CD4-positive, CD25-positive, alpha-beta regulatory T cell (primary cell): ENCODE measurements around the gene NTN1. TPM values are rescaled to one million over a fixed set of nuclear protein-coding genes. Genes with fewer than 3 reads are reported as not detected.

Experiments used
- ATAC-seq, 2 donors: fragments of 150-1000 bp; cut with Tn5 transposase; one replicate each; pipeline ENCODE4 v1.10.0; 2021; ENCODE audit warnings: low read depth in 2 of 2, moderate number of reproducible peaks in 2 of 2, moderate library complexity in 1 of 2
- DNase-seq, 3 donors: peaks; one replicate each; pipeline versions ENCODE4 v3.0.0 to v3.0.0-alpha.2; 2012 to 2022; ENCODE audit warnings: mixed read lengths in 1 of 3
- H3K27ac ChIP-seq: one replicate; pipeline ENCODE4 v1.7.0; 2013; ENCODE audit warnings: mild to moderate bottlenecking, low read length; ENCODE audit not compliant: insufficient read depth, poor library complexity, severe bottlenecking
- H3K27me3 ChIP-seq: one replicate; pipeline ENCODE4 v1.7.0; 2013; ENCODE audit warnings: low read length; ENCODE audit not compliant: control insufficient read depth, insufficient read depth
- H3K36me3 ChIP-seq: one replicate; pipeline ENCODE4 v1.7.0; 2013; ENCODE audit warnings: mild to moderate bottlenecking, low read length, moderate library complexity; ENCODE audit not compliant: control insufficient read depth, insufficient read depth
- H3K4me1 ChIP-seq: 2 replicates; pipeline ENCODE4 v1.7.0; 2013; ENCODE audit warnings: mild to moderate bottlenecking, low read length; ENCODE audit not compliant: insufficient read depth, control insufficient read depth, poor library complexity, severe bottlenecking
- H3K4me3 ChIP-seq: one replicate; pipeline ENCODE4 v1.7.0; 2013; ENCODE audit warnings: low read depth, mild to moderate bottlenecking, low read length, moderate library complexity
- H3K9me3 ChIP-seq, 2 experiments: 1 replicate in 1 of 2; 2 replicates in 1 of 2; pipeline ENCODE4 v1.7.0; 2013; ENCODE audit warnings: low read length in 2 of 2, mild to moderate bottlenecking in 1 of 2, moderate library complexity in 1 of 2; ENCODE audit not compliant: control insufficient read depth in 2 of 2
- H3K27ac Mint-ChIP-seq, 3 donors: one replicate each; pipeline ENCODE4 v1.8.0; 2020 to 2022; ENCODE audit warnings: mild to moderate bottlenecking in 3 of 3, mixed read lengths in 3 of 3, moderate library complexity in 2 of 3
- H3K27me3 Mint-ChIP-seq: one replicate; pipeline ENCODE4 v1.8.0; 2022; ENCODE audit warnings: mild to moderate bottlenecking, mixed read lengths
- H3K36me3 Mint-ChIP-seq: one replicate; pipeline ENCODE4 v1.8.0; 2020; ENCODE audit warnings: mixed read lengths
- H3K4me1 Mint-ChIP-seq, 4 donors: one replicate each; pipeline ENCODE4 v1.8.0; 2020 to 2022; ENCODE audit warnings: mixed read lengths in 4 of 4, mild to moderate bottlenecking in 1 of 4
- H3K4me3 Mint-ChIP-seq, 4 donors: one replicate each; pipeline ENCODE4 v1.8.0; 2020 to 2022; ENCODE audit warnings: mild to moderate bottlenecking in 4 of 4, mixed read lengths in 4 of 4, moderate library complexity in 3 of 4
- H3K9me3 Mint-ChIP-seq, 7 donors: one replicate each; pipeline ENCODE4 v1.8.0; 2020 to 2022; ENCODE audit warnings: mixed read lengths in 7 of 7, mild to moderate bottlenecking in 3 of 7, moderate library complexity in 2 of 7
- polyA plus RNA-seq, 4 donors: library from polyadenylated mRNA; unstranded; fragments of 300-500 nt; fragmentation: Illumina TruSeq; gene quantifications; one replicate each; pipeline ENCODE4 v1.2.3, GENCODE V29; 2021
- total RNA-seq: library from RNA; stranded (reverse); gene quantifications from one replicate; pipeline ENCODE4 v1.2.3, GENCODE V29; 2022

The NTN1 gene
- total and polyA plus RNA-seq, 5 donors from 2014 or later, result 0.03 TPM; not detected in 4

DNA sequence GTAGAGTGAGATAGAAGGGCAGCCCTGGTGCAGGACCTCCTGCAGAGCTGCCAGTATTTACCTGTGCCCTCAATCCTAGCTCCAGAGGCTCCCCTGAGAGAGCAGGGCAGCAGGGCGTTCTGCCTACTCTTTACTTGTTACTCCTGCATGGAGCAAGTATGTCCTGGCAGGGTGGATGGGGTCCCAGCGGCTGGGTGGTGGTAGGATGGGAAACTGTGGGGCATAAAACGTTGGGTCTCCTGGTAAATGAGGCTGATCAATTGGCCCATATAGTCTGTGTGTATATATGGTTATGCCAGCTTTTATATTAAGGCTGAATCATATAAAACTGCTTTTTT is 192.0 kb downstream of the NTN1 start:
- H3K9me3 Mint-ChIP-seq, result peaks cover 3 to 22% (median 7%) of the 10 kb centered on the region in 7 donors

DNA sequence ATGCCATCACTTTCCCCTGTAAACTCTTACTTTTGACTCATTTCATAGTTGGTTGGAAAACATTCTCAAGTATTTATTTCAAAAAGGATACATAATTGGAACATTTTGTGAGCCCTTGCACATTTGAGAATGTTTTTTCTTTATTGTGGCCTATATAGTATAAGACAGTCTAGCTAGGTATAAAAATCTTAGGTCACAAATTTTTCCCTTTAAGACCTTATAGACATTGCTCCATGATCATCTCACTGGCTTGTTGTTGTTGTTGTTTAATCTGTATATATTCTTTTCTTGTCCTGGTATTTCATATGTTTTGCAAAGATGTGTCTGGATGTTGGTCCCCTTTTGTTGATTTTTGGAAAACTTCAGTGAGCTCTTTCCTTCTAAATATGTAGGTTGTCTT is 194.2 kb downstream of the NTN1 start:
- Mint-ChIP-seq H3K36me3 (no peaks in the 10 kb centered on the region), H3K4me3 (no peak overlapping the region), H3K27ac (no peak overlapping the region), H3K9me3 (peaks cover 3 to 22% (median 7%) of the 10 kb centered on the region in 7 donors), H3K27me3 (peaks cover 9% of the 10 kb centered on the region), H3K4me1 (peaks cover 0 to 5% (median 0%) of the 10 kb centered on the region in 4 donors)
- peaks cover 13 to 18% of the 10 kb centered on the region in 2 experiments for H3K9me3 ChIP-seq
- no peaks in the 10 kb centered on the region for H3K27me3 ChIP-seq
- no peaks in the 10 kb centered on the region for H3K36me3 ChIP-seq
- no peak overlapping the region for H3K4me3 ChIP-seq
- no peak overlapping the region for H3K27ac ChIP-seq
- DNase-seq, result no peak
- ATAC-seq, result no peak
- H3K4me1 ChIP-seq, result no peaks in the 10 kb centered on the region

More for the DNA sequence above, 192.0 kb downstream of the NTN1 start:
- Histone ChIP-seq H3K27me3 (no peaks in the 10 kb centered on the region), H3K27ac (no peak overlapping the region), H3K4me3 (no peak overlapping the region), H3K9me3 (peaks cover 13 to 18% of the 10 kb centered on the region in 2 experiments), H3K36me3 (no peaks in the 10 kb centered on the region), H3K4me1 (no peaks in the 10 kb centered on the region)
- ATAC-seq (no peak), DNase-seq (no peak)
- H3K27me3 Mint-ChIP-seq, result peaks cover 9% of the 10 kb centered on the region
- no peak overlapping the region for H3K27ac Mint-ChIP-seq
- no peaks in the 10 kb centered on the region for H3K36me3 Mint-ChIP-seq
- peaks cover 0 to 5% (median 0%) of the 10 kb centered on the region in 4 donors for H3K4me1 Mint-ChIP-seq
- H3K4me3 Mint-ChIP-seq, result no peak overlapping the region

GRCh38 chr17:9217151-9218056 is 196.1 kb downstream of the NTN1 start:
- ATAC-seq (no peak), DNase-seq (no peak)
- no peaks in the 10 kb centered on the region for H3K4me1 Mint-ChIP-seq
- H3K36me3 Mint-ChIP-seq, result no peaks in the 10 kb centered on the region
- peaks cover 13 to 18% of the 10 kb centered on the region in 2 experiments for H3K9me3 ChIP-seq
- H3K36me3 ChIP-seq, result no peaks in the 10 kb centered on the region
- peak overlapping the region in 1 of 4 donors; percentile 88 for H3K4me3 Mint-ChIP-seq
- no peak overlapping the region for H3K4me3 ChIP-seq
- H3K27me3 Mint-ChIP-seq, result peaks cover 4% of the 10 kb centered on the region
- no peak overlapping the region for H3K27ac Mint-ChIP-seq
- H3K9me3 Mint-ChIP-seq, result peaks cover 3 to 22% (median 7%) of the 10 kb centered on the region in 7 donors
- no peaks in the 10 kb centered on the region for H3K4me1 ChIP-seq
- H3K27ac ChIP-seq, result no peak overlapping the region
- H3K27me3 ChIP-seq, result no peaks in the 10 kb centered on the region

DNA sequence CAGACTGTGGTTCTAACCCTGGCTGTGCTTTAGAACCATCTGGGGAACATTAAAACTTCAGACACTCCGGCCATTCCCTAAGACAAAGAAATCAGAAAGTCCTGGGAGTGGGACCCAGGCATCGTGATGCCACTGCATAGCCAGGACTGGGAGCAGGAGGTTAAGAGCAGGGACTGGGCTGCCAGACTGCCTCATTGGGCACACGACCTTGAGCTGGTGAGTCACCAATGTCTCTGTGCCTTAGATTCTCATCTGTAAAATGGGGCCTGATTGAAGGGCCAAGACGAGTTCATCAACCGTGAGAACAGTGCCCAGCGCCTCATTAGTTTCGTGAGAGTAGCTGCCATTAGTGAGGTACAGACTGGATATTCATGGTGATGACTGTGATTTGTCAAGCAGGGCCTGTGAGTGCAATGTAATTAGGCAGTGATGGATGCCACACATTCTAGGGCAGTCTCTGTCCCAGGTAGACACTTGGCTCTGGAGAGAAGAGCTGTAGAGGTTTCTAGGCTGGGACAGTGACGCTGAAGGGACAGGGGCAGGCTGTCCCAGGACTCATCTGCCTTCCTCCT is 196.8 kb downstream of the NTN1 start:
- no peak for ATAC-seq
- H3K4me3 ChIP-seq, result no peak overlapping the region

DNA sequence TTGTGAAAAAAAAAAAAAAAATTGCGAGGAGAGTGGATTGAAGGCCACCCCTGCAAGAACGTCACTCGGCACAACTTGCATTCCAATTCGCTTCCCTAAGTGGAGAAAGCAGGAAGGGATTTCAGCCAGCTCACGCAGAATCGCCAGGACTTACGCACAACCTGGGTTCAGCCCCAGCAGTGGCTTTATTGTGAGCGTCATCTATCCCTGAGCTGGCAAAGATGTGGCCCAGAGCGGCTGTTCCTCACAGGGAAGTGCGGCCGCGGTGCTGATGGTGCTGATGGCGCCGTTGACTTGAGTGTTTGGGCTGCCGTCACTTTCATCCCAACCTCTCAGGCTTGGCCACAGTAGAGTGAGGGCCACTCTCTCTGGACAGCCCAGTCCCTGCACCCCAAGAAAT is 197.6 kb downstream of the NTN1 start:
- Histone ChIP-seq H3K27ac (no peak overlapping the region), H3K4me1 (no peaks in the 10 kb centered on the region), H3K36me3 (no peaks in the 10 kb centered on the region), H3K4me3 (no peak overlapping the region), H3K27me3 (no peaks in the 10 kb centered on the region), H3K9me3 (peaks cover 13 to 18% of the 10 kb centered on the region in 2 experiments)
- Mint-ChIP-seq H3K27me3 (peaks cover 4% of the 10 kb centered on the region), H3K4me3 (no peak overlapping the region), H3K9me3 (peaks cover 3 to 22% (median 7%) of the 10 kb centered on the region in 7 donors), H3K4me1 (no peaks in the 10 kb centered on the region), H3K27ac (no peak overlapping the region), H3K36me3 (no peaks in the 10 kb centered on the region)
- DNase-seq, result no peak
- ATAC-seq, result no peak

More for the DNA sequence above, 196.8 kb downstream of the NTN1 start:
- peaks cover 4% of the 10 kb centered on the region for H3K27me3 Mint-ChIP-seq
- H3K4me3 Mint-ChIP-seq, result peak overlapping the region in 1 of 4 donors; percentile 88
- Histone ChIP-seq H3K9me3 (peaks cover 13 to 18% of the 10 kb centered on the region in 2 experiments), H3K27me3 (no peaks in the 10 kb centered on the region), H3K27ac (no peak overlapping the region), H3K4me1 (no peaks in the 10 kb centered on the region), H3K36me3 (no peaks in the 10 kb centered on the region)
- DNase-seq, result no peak
- H3K4me1 Mint-ChIP-seq, result no peaks in the 10 kb centered on the region
- no peaks in the 10 kb centered on the region for H3K36me3 Mint-ChIP-seq
- H3K27ac Mint-ChIP-seq, result no peak overlapping the region
- H3K9me3 Mint-ChIP-seq, result peaks cover 3 to 22% (median 7%) of the 10 kb centered on the region in 7 donors

DNA sequence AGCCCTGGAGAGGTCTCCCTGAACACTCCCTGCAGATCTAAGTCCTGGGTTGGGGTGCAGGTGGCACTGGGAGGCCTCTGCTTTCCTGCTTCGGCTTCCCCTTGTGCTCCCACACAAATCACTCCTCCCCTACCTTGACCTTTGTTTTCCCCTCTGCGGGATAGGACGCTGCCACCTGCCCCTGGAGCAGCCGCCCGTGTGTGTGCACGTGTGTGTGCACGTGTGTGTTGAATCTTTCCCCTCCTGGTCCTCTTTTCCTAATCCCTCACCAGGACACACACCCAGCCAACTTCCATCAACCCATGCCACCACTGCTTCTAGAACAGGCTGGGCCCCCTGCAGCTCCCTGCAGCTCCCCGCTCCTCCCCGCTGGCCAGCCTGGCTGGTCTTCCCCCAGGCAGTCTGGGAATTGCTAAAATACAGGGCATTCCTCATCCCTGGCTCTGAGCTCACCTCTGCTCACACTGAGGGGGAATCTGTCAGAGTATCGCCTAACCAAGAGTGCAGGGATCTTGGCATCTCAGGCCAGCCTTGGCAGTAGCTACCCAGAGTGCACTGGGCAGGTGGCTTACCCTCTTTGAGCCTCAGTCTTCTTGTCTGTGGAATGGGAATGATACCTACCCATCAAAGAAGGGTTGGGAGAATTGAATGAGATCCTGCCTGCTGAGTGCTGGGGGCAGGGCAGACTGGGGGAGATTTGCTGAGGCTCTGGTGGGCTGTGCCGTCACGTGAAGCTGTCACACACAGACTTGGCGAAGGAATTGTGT is 198.5 kb downstream of the NTN1 start:
- Mint-ChIP-seq H3K27me3 (peaks cover 4% of the 10 kb centered on the region), H3K9me3 (peaks cover 3 to 20% (median 7%) of the 10 kb centered on the region in 7 donors), H3K4me1 (no peaks in the 10 kb centered on the region), H3K27ac (no peak overlapping the region), H3K36me3 (no peaks in the 10 kb centered on the region), H3K4me3 (no peak overlapping the region)
- Histone ChIP-seq H3K27ac (no peak overlapping the region), H3K4me1 (no peaks in the 10 kb centered on the region), H3K27me3 (no peaks in the 10 kb centered on the region), H3K36me3 (no peaks in the 10 kb centered on the region), H3K9me3 (peaks cover 13 to 18% of the 10 kb centered on the region in 2 experiments), H3K4me3 (no peak overlapping the region)
- DNase-seq, result no peak
- ATAC-seq, result no peak

DNA sequence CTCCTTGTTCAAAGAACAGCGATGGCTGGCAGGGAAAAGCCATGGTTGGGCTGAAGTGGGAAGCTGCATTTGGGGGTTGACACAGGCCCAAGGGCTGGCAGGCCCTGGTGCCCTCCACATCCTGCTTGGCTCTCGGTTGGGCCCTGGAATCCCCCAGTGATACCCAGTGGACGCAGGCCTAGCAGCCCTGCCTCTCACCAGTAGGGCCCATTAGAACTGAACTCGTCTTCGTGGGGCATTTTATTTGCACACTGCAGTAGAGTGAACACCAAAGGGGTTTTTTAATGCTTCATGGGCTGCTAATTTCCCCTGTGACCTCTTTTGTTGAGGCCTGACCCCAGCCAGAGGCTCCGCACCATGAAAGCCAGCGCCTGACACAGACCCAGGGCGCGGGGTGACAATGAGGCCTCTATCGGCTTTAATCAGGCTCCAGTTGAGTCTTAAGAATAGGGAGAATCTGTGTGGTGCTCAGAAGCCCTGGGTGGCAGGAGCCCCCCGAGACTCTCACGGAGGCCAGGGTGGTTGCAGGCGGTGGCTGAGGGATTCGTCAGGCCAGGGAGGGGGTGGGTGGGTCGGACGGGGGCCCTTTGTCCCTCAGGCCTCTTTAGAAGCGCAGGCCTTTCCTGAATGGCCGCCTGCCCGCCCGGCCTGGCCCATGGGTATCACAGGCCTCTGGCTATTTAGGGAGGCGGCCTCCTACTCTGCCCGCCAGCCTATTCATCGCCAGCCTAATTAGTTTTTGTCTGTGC is 199.3 kb downstream of the NTN1 start:
- H3K36me3 ChIP-seq, result no peaks in the 10 kb centered on the region
- Mint-ChIP-seq H3K4me1 (no peaks in the 10 kb centered on the region), H3K4me3 (no peak overlapping the region), H3K27ac (no peak overlapping the region), H3K27me3 (peaks cover 4% of the 10 kb centered on the region), H3K36me3 (no peaks in the 10 kb centered on the region), H3K9me3 (peaks cover 3 to 17% (median 4%) of the 10 kb centered on the region in 7 donors)
- no peaks in the 10 kb centered on the region for H3K4me1 ChIP-seq
- peaks cover 8 to 14% of the 10 kb centered on the region in 2 experiments for H3K9me3 ChIP-seq
- H3K27ac ChIP-seq, result no peak overlapping the region
- DNase-seq (no peak), ATAC-seq (no peak)
- no peak overlapping the region for H3K4me3 ChIP-seq
- no peaks in the 10 kb centered on the region for H3K27me3 ChIP-seq
